GM23338 (cell line): ENCODE data around the gene IL23R.

Source experiments
- CREB1 ChIP-seq: fragments of 250-450 bp; sonication (Bioruptor Pico); IDR thresholded peaks from 2 replicates; pipeline ENCODE4 v1.5.0; 2020; ENCODE audit warnings: low read depth, mild to moderate bottlenecking, moderate library complexity
- CTCF ChIP-seq, 2 experiments: fragments of 200-600 bp in 1 of 2; sonication (generic) in 1 of 2; conservative IDR thresholded peaks; 2 replicates each; pipeline versions ENCODE4 v1.5.1 to v1.6.1; 2016 to 2017; ENCODE audit warnings: antibody characterized with exemption in 2 of 2, low read depth in 2 of 2, mild to moderate bottlenecking in 2 of 2, moderate library complexity in 1 of 2
- EZH2 ChIP-seq: fragments of 200-600 bp; sonication (generic); IDR thresholded peaks from one replicate; pipeline ENCODE4 v1.8.0; 2017; ENCODE audit warnings: antibody characterized with exemption, mild to moderate bottlenecking, low read depth; ENCODE audit not compliant: unreplicated experiment
- EZH2phosphoT487 ChIP-seq: fragments of 200-600 bp; sonication (generic); IDR thresholded peaks from one replicate; pipeline ENCODE4 v1.8.1; 2018; ENCODE audit warnings: antibody characterized with exemption; ENCODE audit not compliant: unreplicated experiment
- JUNB ChIP-seq: IDR thresholded peaks from one replicate; pipeline ENCODE4 v1.6.1; 2016; ENCODE audit warnings: antibody characterized with exemption; ENCODE audit not compliant: unreplicated experiment
- POLR2AphosphoS5 ChIP-seq: IDR thresholded peaks from 2 replicates; pipeline ENCODE4 v1.6.1; 2016; ENCODE audit warnings: antibody characterized with exemption, low read depth
- REST ChIP-seq: IDR thresholded peaks from one replicate; pipeline ENCODE4 v1.6.1; 2018; ENCODE audit warnings: antibody characterized with exemption; ENCODE audit not compliant: unreplicated experiment

GRCh38 chr1:67118191-67118590 is 48.1 kb upstream of the IL23R start:
- no peak for TF ChIP-seq CTCF (conservative IDR thresholded peaks at IDR 0.05; ENCODE audit: low read depth in 2 of 2)
- no peak for TF ChIP-seq EZH2phosphoT487
- TF ChIP-seq POLR2AphosphoS5 = no peak
- no peak for TF ChIP-seq EZH2
- no peak for TF ChIP-seq CREB1 (CRISPR knock-in tag)
- no peak for TF ChIP-seq REST
- TF ChIP-seq JUNB = no peak
